HG02763 (cell line): Measurements from ENCODE around the gene CADPS2.

ENCODE experiments used
- ATAC-seq: cut with Tn5 transposase; IDR thresholded peaks from one replicate; pipeline ENCODE4 v1.9.1; 2021; ENCODE audit warnings: mild to moderate bottlenecking, moderate library complexity; ENCODE audit not compliant: unreplicated experiment

Gene CADPS2

DNA sequence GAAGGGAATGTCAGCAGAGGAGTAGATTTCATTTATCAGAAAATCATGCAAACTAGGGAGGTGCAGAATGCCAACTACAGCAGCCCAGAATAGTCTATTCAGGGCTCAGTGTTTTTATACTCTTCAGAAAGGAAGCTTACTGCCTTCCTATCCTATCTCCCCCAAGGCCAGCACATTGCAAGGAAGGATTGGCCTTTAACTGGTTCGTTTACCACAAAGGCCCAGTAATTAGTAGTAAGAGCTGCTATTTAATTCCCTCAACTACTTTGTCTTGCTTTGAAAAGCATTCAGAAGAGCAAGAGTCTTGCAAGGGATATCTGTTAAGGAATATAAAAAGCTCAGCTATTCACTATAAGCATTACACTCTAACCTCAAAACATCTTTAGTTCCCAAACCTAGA is 97.1 kb downstream of the CADPS2 start:
- ATAC-seq: no peak

DNA sequence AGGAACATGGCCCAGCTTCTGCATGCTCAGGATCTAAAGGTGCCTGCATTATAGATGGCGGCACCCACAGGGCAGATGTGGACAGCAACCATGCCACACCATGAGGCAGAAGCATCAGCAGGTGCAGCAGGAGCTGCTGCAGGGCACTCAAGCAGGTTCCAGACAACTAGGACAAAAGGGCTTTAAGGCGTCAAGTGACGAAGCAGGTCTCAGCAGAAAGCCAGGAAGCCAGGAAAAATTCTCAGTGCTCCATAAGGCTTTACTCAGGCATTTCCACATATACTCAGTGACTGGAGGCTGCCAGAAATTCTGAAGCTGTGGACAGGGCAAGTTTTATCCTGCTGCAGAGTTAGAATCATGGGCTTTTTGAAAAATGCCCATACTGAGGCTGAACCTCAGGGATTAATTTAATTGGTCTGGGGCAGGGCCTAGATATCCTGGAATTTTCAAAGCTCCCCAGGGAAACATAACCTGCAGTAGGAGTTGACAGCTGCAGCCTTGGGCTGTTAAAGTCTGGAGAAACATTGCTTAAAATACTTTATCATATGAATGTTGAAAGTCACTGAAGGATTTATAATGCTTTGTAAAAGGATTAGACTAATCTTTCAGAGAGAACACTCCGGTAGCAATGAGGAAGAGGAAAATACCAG is 115.4 kb downstream of the CADPS2 start:
- ATAC-seq: no peak

DNA sequence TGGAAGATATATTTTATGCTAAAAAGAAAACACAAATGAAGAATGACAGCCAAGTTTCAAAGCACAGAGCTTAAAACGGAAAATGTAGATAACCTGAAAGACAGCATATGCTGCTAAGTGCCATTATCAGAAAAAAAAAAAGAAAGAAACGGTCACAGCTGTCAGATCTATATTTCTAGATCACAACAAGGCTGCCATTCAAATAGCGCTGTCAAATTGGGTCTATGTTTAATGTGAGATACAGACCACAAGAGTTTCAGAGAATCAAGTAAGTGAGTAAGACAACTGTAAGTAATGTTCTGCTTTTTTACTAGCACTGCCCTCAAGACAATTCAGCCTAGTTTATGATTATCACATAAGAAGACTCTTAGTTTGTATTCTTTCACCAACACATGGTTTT is 117.4 kb downstream of the CADPS2 start:
- ATAC-seq: no peak

DNA sequence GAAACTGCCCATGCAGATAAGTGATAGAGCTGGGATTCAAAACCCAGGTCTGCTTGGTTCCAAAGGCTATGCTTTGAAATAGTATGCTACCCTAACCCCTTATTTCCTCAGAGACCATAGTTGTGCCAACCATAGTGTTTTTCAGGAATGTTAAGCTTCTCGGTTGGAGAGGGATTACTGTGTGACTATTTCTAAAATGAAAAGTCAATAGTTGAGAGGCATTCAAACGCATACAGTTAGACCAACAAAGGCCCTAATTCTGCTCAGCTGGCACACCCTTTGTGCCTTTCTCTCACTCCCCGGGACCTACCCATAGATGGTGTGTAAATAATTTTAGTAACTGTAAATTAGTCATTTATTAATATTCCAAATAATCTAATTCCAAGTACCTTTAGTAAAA is 118.9 kb downstream of the CADPS2 start:
- no peak for ATAC-seq

DNA sequence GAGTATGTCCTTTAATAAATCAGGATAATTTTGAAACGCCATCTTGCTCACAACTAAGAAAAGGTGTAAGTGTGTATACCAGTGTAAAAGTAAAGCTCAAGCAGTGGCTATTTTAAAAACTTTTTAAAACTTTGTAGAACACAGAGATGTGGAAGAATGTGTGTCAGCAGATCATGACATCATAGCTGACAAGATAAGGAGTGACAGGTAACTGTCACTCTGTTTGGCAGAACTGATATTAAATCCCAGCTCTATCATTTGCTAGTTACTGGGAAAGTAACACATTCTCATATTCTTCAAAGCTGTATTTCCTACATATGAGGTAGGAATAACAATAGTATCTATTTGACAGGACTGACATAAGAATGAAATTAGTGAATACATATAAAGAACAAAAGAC is 119.7 kb downstream of the CADPS2 start:
- no peak for ATAC-seq

DNA sequence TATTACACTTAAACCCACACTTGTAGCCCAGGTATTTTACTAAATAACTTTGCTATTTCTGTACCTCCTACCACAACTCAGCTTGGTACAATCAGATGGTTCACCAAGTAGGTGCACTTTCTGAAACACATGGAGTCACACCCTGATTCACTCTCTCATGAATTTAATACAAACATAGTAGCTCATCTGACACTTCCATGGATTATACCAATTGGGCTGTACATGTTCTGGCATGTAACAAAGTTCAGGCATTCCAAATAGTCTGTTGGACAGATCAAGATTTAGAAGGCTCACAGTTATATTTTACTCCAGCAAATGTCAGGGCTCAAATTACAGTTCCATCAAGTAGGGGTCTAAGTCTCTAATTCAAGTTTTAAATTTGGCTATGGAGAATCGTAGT is 121.4 kb downstream of the CADPS2 start:
- ATAC-seq: no peak

DNA sequence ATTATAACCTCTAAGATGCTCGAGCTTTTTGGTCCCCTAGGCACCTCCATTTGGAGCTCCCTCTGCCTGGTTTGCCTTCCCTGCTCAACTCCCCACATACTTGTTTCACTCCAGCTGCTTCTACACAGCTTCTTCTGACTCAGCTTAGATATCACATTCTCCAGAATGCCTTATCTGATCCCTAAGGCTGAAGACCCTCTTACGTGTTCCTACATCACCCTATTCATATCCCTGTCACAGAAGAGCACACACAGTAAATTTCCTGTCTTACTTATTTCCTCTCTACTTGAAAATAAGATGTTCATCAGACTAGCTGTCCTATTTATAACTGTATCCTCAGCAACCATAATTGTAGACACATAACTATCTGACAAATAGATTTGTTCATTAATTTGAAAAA is 122.2 kb downstream of the CADPS2 start:
- ATAC-seq: no peak

DNA sequence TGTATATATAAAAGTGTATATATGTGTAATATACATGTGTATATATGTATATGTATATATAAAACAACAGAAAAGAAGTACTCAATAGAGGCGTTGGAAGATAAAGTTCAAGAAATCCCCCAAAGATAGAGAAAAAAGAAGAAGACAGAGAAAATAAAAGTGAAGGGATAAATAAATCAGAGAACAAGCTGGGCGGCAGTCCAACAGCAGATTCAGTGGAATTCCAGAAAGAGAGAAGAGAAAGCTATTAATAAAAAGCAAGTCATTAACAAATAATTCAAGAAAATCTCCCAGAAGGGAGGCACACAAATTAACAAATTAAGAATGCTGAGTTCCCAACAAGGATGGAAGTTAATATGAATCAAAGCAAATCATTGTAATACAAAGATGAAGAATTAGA is 124.2 kb downstream of the CADPS2 start:
- no peak for ATAC-seq

DNA sequence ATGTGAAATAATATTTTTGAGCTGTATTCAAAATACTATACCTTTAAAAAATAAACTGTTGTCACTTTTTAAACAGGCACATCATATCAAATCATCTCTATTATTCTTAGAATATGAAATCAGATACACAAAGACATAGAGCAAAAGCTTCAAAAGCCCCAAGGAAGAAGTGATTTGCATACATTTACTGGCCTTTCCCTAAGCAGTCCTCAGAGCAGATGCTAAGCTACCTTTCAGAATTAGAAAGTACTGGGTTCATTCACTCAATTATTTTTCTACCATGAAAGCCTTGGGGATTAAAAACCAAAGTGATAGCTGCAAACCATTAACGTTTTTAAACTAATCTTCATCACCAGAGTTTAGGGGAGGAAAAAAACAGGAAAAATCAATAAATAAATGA is 127.8 kb downstream of the CADPS2 start:
- no peak for ATAC-seq

DNA sequence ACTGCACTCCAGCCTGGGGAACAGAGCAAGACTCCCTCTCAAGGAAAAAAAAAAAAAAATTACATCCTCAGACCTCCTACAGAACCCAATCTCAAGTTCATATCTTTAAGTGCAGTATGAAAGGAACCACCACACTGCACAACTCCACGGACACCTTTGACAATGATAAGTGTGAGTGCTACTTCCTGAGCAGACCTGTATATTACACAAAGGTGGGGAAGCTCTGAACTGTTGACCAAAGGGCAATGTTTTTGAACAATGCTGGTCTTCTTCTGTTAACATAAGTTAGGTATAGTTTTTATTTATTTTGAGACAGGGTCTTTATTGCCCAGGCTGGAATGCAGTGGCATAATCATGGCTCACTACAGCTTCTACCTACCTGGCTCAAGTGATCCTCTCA is 129.4 kb downstream of the CADPS2 start:
- no peak for ATAC-seq

DNA sequence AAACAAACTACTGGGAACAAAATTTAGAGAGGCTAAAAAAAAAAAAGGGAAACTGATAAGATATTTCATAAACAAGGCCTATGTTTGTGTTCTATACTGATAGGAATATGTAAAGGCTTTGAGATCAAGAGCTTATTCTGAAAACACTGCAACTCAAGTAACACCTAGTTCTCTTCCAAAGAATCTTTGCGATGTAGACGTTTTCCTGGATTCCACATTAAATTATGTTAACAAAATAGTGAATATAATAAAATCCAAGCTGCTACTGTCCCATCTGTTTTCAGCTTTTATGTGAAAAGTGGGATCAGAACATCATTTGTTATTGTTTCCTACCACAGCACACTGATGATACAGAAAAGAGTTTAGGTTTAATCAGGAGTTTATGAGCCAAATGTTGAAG is 130.6 kb downstream of the CADPS2 start:
- ATAC-seq: no peak

DNA sequence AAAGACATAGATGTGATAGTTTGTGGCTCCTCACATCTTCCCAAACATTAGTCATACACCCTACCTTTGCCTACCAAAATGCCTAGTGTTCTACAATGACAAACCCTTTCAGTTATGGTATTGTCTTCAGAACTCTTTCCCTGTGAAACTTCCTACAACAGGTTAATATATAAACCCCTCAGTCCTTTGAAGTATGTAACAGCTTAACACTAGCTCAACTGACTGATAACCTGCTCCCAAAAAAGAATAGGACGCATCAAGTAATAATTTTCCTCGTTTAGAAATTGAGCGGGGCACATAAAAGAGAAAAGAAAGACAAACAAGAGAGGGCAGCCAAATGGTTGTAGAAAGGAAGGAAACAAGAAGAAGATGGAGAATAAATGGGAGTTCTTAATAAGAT is 133.7 kb downstream of the CADPS2 start:
- ATAC-seq: no peak

DNA sequence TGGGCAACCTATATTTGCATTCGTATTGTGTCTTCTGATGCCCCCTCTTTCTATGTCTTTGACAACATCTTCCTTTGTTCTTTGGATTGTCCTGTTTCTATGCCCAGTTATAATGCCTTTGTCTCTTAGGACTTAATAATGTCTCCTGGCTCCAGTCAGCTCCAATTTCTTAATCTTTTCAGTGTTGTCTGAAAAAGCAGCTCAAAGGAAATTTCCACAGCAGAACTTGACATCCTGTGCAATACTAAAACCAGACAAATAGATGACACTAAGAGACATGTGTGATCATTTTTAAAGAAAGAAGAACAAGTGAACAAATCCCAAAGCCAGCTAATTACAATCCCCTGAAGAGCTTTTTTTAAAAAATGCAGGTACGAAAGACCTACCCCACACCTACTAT is 135.9 kb downstream of the CADPS2 start:
- no peak for ATAC-seq

DNA sequence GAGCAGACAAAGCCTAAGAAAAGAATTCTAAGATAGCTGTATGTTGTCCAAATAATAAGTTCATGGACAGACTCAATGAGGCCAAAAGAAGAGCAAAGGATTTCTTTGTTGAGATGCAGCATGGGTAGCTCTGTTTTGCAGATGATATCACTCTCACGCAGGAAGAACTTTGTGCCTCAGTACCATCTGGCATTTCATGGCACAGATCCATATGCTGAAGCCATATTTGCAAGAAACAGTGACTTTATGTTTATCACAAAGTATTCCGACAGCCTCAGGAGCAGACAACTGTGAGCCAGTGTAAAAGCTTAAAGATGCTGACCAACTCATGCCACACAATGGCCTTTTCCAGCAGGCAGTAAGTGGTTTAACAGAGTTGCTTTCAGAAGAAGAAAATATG is 138.1 kb downstream of the CADPS2 start:
- no peak for ATAC-seq

DNA sequence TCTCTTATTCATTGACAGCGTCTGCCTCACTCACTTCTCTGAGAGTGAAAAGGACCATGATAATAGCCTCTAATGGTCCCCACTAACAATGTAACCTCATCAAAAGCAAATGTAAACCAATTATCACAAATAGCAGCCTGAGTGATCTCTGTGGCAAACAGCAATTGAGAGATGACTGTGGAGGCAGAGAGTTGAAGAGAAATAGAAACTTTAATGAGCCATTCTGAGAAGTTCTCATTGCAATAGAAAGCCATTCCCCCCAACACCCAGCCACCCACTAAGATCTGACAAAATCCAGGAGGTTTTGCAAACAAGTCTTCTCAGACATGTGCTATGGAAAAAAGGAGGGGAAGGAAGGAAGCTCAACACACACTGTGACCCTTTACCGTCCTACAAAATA is 139.3 kb downstream of the CADPS2 start:
- ATAC-seq: no peak

DNA sequence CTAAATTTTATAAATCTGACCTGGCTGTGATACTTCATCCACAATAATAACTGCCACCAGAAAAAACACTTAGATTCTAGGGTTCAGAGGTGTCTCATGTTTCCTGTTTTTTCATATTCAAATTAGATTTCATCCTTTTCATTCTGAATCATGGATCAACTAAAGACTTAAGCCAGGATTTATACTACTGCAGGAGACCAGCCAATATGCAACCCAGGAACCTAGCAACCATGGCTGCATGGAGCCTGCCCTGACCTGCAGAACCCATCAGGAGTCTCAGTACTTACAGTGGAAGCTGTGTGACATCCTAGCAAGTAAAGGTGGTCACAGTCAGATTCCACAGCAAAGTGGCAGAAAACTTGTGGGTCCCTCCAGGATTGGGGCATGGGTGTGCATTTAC is 143.0 kb downstream of the CADPS2 start:
- ATAC-seq: no peak

DNA sequence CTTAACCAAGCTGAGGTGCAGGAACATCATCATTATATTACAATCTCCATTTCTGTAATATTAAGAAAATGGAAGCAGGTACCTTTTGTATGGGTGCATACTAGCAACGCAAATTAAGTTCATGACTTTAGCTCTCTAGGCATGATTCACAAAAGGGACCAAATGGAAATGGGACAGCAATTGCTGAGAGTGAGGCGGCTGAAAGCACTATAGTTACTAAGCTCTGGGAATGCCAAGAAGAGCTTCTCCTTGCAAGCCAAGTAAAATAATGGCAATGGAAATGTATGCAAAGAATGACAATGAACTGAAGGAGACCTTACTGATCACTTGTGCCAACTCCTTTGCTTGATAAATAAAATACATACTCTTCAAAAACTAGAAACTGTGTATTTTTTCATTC is 147.3 kb downstream of the CADPS2 start:
- ATAC-seq: no peak

DNA sequence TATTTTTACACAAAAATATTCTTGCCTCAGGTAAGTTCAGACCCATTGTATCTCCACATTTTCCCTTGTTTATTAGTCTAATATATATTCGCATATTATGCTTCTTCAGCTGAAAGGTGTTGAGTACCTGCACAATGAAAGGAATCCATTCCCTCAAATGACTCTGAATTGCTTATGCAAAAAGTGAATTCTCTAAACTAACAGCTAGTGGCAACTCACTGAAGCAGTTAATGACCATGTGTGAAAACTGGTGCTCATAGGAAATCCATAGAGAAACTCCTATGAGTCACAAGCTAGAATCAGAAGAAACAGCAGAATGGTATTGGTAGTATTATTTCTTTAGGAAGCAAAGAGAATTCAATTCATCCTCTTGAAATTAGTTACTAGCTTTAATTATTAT is 150.1 kb downstream of the CADPS2 start:
- ATAC-seq: no peak

DNA sequence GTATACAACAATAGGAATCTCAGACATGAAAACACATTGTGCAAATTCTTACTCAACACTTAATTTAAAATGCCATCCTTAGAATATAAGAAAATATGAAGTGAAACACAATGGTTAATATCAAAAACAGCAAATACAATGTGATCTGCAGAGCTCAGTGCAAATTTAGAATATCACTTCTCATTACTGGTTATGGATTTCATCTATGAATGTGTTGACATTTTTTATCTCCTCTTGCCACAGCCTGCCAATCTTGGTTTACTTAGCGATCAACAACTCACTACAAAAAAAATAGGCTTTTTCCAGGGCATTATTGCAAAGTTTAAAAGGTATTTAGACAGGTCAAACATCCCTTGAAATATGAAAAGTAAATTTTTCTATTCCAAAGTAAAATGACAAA is 158.5 kb downstream of the CADPS2 start:
- ATAC-seq: no peak

DNA sequence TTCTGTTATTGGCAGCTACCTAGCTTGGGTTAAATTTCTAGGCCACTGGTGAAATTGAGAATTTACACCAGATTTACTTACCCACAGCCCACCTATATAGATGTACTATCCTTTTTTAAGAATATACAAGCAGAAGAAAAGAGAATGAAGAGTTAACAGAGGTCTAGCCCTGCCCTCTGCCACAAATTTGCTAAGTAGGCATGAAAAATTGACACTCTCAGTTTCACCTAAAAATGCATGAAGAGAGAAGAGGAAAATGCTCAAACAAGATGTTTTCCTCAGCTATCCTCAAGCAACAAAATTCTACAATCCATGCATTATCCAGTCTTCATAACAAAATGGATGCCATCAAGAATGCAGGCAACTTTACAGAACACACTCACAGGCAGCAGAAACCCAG is 158.9 kb downstream of the CADPS2 start:
- ATAC-seq: no peak

DNA sequence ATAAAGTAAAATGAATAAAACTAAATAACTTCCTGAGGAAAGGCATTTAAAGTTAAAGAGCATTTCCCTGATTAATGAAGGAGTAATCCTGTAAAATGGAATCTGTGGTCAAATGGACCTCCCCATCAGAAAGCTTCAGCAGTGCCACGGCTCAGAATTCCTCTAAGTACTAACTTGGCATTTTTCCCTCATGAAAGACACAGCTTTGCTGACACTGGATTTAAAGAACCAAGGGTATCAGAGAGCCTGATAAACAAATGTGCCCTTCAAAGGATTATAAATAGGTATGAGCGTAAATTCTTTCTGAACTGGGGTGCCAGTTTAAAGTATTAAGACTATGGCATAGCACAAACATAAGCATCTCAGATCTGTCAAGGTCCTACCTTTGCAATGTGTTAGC is 159.4 kb downstream of the CADPS2 start:
- ATAC-seq: no peak

DNA sequence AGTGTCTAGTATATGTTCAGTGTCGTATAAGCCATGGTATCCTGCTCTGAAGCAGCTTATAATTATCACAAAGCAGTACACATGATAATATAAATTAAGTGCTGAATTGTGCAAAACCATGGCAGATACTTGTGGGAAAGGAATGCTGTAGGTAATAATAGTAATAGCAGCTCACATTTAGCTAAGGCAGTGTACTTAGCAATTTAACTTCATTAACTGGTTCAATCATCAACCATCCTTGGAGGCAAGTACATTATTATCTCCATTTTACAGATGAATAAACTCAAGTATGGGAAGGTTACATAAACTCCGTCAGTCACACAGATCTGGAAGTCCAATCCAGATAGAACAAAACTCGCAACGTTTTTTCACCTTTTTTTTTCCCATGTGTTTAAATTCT is 161.9 kb downstream of the CADPS2 start:
- no peak for ATAC-seq

DNA sequence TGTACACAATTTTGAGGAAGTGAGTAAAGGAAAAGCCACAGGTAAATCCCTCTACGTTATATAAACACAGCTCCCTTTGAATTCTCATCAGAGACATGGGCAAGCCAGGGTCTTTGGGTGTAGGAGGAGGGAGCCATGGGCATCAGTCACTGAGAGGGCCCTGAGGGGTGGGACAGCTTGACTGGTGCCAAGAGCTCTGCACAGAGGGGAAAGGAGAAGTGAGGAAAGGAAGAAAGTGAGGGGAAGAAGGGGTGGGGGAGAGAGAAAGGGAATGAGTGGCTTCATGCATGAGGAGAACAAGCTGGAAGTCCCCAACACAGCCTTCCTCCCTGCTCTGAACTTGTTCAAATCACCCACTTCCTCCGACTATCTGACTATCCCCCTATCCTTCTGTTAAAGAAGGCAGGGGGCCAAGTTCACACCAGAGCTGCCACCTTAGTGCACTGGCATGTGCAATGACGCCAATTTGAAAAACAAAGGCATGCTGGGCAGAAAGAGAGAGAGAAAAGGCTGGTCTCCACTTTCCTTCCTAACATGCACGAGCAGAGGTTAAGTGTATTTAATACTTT is 167.2 kb downstream of the CADPS2 start:
- ATAC-seq: no peak
